HG02763 (cell line): ENCODE measurements around the gene KMT5C.

Experiments
- ATAC-seq: cut with Tn5 transposase; IDR thresholded peaks from one replicate; pipeline ENCODE4 v1.9.1; 2021; ENCODE audit warnings: mild to moderate bottlenecking, moderate library complexity; ENCODE audit not compliant: unreplicated experiment

The KMT5C gene

DNA sequence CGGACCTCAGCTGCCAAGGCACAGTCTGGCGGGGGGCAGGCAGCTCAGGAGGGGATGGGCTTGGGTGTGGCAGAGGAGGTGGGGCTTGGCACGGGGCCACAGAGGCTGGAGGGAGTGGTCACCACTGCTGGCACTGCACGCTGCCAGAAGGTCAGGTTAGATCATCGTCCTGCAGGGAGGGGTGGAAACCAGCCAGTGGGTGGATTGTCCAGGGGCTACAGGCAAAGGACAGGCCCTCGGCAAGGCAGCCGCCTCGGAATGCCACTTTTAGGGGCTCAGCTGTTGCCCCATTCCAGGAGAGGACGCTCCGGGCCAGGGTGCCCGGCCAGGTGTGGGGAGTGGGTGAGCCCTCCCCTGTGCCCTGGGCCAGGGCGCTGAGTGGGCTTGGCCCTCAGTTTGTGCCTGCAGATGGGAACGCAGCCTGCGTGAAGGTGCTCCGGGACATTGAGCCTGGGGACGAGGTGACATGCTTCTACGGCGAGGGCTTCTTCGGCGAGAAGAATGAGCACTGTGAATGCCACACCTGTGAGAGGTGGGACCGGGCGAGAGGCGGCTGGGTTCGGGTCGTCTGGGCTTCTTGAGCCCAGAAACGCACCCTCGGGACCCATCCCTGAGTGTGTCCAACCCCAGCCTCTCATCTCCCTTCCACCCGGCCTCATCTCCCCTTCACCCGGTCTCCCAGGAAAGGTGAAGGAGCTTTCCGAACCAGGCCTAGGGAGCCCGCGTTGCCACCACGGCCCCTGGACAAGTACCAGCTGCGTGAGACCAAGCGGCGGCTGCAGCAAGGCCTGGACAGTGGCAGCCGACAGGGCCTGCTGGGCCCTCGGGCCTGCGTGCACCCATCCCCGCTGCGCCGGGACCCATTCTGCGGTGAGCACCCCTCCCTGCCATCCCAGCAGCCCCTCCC lies 6.4 kb downstream of the KMT5C start:
- no peak for ATAC-seq

DNA sequence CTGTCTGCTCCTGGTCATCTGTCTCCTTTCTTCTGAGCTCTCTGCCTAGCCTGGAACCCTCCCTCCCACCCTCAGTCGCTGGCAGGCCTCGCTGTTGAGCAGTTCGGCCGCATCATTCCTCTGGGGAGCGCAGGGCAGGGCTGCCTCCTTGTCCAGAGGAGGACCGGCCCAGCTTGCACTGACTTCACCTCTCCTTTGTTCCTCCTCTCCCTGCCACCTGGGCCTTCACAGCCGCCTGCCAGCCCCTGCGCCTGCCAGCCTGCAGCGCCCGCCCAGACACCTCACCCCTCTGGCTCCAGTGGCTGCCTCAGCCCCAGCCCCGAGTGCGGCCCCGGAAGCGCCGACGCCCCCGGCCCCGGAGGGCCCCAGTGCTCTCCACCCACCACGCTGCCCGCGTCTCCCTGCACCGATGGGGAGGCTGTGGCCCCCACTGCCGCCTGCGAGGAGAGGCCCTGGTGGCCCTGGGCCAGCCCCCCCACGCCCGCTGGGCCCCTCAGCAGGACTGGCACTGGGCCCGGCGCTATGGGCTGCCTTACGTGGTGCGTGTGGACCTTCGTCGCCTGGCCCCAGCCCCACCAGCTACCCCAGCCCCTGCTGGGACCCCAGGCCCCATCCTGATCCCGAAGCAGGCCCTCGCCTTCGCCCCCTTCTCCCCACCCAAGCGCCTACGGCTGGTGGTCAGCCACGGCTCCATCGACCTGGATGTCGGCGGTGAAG lies 7.2 kb downstream of the KMT5C start:
- no peak for ATAC-seq

DNA sequence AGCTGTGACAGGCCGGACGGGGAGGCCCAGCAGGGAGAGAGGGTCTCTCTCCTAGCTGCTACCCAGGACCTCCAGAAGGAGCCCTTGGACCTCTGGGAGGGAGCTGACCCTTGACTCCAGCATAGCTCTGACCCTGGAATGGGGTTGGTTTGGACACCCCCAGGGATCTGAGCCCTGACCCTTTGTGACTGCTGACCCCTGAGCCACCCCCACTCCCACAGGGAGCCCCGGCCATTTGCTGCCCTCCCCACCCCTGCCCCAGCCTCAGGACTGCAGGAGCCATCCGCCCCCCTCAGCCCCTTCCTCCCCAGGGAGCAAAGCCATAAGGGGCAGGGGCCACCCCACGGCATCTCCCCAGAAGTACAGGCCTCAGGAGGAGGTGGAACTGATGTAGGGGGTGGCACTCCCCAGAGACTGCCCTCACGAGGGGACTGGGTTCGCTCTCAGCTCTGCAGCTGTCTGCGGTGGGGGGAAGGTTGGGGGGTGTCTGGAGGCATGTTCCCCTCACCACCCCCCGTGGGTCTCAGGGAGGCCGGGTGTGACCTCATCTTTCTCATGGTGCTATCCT lies 7.8 kb downstream of the KMT5C start:
- no peak for ATAC-seq

DNA sequence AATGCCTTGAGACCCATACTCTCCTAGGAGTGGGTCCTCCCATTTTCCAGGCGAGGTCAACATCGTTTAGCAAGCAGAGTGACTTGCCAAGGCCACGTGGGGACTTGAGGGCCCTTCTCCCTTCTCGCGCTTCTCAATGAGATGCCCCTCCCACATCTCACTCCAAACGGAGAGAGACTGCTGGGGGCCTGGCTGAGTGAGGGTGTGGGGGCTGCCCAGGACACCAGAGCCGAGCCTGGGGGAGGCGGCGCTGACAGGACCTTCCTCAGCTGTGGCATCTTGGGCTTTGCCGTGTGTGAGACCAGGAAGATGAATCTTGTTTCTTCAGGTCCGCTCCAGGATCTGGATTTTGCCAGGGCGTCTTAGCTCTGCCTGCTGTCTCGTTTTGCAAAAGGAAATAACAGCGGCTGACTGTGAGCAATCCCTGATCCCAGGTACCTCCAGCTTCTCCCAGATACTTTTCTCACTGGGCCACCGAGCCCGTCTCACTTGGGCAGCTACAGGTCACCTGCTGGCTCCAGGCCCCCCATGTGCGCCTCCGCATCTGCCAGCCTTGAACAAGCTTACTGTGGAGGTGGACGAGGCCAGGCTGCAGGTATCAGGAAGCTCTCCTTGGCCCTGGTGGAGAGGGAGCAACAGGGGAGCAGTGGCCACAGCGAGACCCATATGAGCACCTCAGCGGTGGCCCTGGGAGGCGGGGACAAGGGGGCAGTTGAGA lies 8.8 kb downstream of the KMT5C start:
- no peak for ATAC-seq

DNA sequence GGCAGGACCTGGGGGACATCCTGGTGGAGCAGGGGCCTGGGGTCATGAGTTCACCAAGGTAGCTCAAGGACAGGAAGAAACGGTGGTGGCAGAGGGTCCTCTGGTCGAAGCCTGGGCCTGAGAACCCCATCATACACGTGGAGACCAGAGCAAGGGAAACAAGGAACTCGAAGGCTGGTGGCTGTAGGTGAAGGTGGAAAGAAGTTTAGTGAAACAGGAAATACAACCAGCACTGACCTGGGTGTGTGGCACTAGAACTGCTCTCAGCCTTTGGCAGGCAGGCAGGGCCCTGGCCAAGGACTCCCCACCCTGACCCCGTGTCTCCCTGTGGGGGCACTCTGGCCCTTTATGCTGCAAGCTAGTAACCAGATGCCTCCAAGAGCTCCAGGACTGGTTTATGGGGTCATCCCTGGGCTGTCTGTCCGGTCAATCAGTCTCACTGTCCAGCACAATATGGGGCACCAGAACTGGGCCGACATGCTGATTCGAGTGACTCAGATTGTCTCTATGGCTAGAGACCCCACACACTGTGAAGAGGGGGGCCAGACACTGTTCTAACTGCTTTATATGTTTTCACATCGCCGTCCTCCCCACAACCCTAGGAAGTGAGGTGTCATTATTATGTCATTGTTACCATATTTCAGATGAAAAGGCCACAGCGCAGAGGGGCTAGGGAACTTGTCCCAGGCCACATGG lies 11.1 kb downstream of the KMT5C start:
- no peak for ATAC-seq

DNA sequence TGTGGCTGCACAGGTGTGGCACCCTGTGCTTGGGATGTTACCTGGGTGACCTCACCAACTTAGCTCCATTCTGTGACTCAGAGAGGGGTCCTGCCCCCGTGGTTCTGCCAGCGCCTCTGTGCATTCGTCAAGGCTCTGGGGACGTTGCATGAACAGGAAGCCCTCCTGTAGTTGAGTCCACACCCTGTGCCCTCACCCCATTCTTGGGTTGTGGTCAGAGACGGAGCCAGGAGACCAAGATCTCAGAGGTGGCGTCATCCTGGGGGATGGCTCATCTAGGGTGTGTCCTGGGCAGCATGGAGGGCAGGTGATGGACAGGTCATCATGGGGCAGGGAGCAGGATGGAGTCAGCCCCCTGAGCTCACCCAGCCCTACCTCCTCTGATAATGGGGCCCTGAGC lies 12.4 kb downstream of the KMT5C start:
- ATAC-seq, result no peak

DNA sequence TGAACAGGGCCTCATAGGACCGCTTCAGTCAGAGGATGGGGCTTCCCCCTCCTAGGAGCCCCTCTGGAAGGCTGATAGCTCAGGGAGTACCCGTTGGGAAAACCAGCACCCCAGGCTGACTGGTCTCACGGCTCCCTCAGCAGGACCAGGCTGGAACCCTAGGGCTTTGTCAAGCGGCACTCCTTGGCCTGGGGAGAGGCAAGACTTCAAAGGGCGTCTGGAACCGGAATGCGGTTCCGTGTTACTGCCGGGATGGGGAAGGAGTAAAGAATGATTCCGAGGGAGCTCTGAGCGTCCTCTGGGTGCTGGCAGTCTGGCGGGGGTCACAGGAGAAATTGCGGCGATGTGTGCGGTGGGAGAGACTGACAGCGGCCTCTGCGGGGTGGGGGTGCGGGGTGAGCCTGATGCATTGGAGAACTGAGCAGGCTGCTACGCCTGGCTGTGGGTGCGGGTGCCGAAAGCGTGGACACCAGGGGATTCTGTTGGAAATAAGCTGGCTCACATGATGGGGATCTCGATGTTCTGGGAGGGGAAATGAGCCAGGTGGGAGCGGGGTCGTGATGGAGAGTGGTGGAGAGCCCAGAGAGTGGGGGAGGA lies 13.0 kb downstream of the KMT5C start:
- ATAC-seq, result no peak

DNA sequence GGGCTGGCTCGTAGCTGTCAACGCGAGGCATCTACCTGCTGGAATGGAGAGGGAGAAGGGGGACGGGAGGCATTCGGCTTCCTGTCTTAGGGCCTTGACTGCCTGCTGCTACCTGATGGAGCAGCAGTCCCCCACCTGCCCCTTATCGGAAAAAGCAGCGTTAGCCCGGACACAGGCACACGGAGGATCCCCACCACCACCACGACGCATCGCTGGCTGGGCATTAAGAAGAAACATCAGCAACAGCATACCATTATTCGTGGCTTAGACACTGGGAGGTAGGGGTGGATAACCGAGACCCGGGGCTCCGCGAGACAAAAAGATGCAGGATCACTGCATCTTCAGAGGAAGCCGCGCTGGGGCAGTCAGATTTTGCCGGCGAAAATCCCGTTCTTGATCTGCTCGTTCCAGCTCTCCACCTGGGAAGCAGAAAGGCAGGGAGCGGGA lies 13.7 kb downstream of the KMT5C start:
- ATAC-seq, result no peak

DNA sequence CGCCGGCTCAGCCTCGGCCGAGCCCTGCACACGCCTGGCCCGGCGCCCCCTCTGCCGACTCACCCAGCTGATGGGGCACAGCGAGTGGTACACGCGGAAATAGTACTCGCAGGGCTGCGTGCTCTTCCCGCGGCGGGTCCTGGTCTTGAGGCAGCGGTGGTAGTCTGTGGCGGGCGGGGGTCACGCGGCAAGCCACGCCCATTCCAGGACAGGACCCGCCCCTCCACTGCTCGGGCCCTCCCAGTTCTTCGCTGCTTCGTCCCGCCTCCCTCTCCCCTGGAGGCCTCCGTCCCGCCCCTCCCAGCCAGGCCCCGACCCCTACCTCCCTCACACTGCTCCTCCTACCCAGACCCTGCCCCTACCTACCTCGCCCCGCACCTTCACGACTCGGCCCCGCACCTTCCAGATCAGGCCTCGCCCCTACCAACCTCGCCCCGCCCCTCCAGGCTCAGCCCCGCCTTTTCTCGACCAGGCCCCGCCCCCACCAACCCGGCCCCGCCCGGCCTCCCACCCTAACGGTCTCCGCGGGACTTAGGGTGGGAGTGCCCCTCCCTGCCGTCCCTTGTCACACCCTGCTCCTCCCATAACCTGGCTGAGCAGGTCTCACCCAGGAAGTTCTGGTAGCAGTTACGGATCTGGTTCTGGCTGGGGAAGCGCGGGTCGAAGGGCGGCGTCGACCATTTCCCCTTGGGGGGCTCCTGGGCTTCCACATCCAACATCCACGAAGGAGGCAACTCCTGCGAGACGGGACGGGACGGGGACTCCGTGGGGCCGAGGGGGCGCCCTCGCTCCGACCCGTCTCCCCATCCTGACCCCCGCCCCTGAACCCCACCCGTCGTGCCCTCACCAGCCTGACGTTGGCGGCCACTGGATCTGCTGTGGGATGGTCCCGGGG lies 14.4 kb downstream of the KMT5C start:
- ATAC-seq, result no peak

DNA sequence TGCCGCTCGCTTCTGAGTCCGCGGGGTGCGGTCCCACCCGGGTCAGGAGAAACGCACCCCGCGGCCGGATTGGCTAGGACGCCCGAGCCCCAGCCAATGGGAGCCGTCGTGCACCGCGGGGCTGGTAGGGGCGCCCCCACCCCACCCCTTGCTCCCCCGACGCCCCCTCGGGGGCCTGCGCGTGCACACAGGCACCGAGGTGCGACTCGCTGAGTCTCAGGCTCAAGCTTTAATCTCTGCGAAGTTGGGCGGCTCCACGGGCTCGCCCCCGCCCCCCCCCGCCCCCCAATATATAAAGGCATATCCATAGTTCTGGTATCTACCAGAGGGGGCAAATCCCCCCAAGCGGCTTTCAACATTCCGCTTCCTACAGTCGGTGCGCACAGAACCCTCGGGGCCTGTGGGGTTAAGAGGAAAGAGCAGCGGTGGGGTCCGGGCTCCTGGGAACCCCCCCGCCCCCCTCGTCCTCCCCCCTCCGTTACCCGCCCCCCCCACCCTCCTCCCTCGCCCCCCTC lies 15.1 kb downstream of the KMT5C start, which contains the start of gene COX6B2:
TSS of gene COX6B2 (minus strand) at position 22 of the 515 bp plus-strand sequence. CDS start 198 bp downstream, outside the sequence.
- no peak for ATAC-seq

DNA sequence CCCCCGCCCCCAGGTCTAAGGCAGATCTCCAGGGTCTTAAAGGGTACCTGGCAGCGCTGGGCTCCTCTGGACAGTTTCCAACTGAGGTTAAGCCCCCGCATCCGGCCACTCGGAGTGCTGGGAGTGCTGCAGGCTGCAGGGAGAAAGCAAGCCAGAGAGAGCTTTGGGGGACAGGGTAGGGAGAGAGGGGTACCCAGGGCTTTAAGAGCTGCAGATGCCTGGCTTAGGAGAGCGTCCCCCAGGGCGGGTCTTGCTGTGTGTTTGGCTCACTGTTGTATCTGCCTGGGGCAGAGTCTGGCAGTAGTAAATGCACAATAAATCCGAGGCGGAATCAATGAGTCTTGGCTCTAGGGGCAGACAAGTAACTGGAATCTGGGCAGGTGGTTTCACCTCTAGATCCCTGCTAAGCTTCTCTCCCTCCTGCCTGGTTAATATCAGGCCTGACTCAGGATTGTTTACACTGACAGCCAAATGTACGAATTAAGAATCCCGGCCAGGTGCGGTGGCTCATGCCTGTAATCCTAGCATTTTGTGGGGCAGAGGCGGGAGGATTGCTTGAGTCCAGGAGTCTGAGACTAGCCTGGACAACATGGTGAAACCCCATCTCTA lies 15.6 kb downstream of the KMT5C start:
- no peak for ATAC-seq

DNA sequence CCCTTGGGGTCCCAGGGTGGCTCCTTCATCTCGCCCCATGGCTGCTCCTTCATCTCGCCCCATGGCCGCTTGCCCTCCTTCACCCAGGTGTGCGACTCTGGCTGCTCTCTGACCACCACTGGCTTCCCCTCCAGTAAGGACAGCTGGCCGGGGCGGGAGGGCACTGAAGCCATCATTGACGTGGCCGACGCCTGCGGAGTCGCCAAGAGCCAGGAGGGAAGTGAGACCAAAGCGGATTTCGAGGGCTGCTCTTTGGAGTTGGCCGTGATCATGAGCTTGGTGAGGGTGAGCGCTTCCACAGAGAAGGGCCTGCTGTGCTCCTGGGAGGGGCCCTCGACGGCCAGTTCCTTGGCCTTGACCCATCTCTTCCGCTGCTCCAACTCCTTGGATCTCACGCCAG lies 18.8 kb downstream of the KMT5C start:
- ATAC-seq, result no peak

DNA sequence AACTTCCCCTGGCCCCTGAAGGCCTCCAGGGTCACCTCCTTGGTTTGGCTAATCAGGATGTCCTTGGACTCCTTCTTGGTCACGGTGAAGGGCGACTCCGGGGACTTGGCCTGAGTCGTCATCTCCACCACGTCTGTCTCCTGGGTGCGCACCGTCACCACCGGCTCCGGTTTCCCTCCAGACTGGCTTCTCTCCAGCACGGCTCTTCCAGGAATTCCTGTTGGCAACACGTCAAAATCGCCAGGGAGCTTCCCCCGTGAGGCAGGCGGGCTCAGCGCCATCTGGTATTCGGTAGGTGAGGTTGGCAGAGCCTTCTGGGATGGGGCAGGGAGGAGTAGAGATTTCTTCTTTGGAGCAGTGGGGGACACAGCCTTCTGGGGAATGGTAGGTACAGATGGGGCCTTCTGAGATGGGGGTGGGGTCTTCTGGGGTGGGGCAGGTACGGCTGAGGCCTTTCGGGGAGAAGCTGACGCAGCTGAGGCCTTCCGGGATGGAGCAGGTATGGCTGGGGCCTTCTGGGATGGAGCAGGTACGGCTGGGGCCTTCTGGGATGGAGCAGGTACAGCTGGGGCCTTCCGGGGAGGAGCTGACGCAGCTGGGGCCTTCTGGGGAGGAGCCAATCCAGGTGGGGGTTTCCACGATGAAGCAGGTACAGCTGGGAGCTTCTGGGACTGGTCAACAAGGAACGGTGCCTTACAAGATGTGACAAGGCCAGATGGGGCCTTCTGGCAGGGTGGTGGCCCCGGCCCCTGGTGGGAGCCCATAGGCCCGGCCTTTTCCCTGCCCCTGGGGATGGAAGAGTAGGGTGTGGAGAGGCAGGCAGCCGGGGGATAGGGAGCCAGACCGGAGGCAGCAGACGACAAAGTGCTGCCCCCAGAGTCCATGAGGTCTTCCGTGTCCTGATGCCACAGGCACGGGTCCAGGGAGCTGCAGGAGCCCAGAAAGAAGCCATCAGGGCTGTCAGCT lies 19.6 kb downstream of the KMT5C start:
- no peak for ATAC-seq

DNA sequence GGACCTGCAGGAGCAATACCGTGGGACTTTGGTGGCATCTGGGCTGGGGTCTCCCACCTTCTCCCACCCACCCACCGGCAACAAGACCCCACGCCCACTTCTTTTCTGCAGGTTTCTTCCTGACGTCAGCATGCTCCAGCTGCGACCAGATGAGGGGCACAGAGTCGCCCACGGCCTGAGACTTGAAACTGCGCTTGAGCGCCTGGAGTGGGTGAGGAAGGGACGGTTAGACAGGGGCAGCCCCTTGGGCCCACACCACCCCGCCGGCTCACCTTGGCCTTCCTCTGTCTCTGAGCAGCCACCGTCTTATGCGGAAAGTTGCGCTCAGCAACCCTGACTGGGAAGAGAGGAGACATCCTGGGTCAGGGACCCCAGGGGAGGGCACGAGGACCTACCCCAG lies 21.2 kb downstream of the KMT5C start:
- ATAC-seq, result no peak

DNA sequence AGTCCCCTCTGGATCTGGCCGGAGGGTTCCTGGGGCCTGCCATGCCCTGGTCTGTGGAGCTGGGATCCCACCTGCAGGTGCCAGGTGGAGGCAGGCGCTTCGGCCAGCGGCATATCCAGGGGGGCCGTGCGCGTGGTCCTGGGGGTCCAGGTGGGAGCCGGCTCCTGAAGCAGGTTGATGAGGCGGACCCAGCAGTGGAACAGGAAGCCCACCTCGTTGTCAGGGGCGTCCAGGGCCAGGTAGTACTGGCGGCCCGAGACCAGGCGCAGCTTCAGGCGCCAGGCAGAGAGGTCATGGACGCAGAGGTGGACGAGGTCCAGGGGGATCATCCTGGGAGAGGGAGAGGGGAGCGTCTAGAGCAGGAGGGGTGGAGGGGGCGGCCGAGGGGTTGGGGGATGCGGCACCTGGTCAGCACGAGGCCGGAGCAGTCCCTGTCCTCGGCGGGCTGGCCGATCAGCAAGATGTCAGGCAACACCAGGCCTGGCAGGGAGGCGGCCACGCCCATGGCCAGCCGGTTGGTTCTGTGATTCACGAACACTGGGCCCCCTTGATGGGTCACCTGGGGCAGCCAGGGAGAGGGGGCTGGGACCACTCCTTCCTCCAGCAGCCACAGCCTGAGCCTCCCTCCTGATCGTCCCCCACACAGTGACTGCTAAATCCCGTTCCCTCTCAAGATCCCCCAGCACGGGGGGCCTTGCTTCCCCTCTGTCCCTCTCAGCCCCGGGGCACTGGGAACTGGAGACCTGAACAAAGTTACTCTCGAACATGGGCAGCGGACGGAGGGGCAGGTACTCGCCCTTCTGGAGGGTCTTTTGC lies 22.7 kb downstream of the KMT5C start:
- ATAC-seq, result no peak

DNA sequence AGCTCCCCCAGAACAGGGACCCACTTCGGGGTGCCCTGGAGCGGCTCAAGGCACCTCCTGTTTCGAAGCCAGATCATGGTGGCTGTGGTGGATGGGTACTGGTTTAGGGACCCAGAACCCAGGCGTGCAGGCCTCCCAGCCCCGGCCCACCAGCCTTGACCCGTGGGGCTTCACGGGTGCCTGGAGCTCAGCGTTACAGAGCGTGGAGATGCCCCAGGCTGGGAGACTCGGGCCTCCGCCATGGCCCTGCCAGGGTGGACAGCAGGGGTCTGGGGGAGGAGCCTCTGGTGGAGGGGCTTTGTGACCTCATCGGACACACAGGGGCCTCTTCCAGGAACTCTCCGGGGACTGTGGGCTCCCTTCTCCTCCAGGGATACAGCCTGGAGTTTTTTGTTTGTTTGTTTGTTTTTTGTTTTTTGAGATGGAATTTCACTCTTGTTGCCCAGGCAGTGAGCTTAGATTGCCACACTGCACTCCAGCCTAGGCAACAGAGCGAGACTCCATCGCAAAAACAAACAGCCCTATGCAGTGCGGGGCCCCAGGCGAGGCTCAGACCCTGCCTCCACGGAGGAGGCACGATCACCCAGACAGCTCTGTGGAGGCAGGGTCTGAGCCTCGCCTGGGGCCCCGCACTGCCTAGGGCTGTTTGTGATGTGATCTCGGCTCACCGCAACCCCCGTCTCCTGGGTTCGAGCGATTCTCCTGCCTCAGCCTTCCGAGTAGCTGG lies 23.5 kb downstream of the KMT5C start, which contains the start of gene GARIN5B:
TSS of gene GARIN5B (minus strand) at position 271 of the 727 bp plus-strand sequence. CDS start at position 77, 194 bp downstream.
- no peak for ATAC-seq
